Superior temporal gyrus (tissue), 1 donor: Measurements from ENCODE around the gene RIPK1.

ENCODE experiments used
- DNase-seq: peaks from one replicate; pipeline ENCODE4 v3.0.0-alpha.2; 2016; ENCODE audit errors: extremely low spot score

RIPK1 gene

GRCh38 chr6:3163248-3163594 is 94.9 kb downstream of the RIPK1 start:
- DNase-seq = peak; percentile 24

GRCh38 chr6:3164388-3164787 is 96.1 kb downstream of the RIPK1 start:
- DNase-seq = no peak
